Measurements from ENCODE around the gene PNISR. TPM values are rescaled to one million over a fixed set of nuclear protein-coding genes. Genes with fewer than 3 reads are reported as not detected.

Gene PNISR
- total and polyA plus RNA-seq, 2 of the 13 experiments (the other 11 are each of a cell fraction or from before 2014, with no cell fraction given) = 43.0 to 48.0 TPM

GRCh38 chr6:99473730-99474129 lies 48.6 kb upstream of the PNISR start:
- in situ Hi-C loops (cut with HindIII; ENCODE audit: extremely low pct_ligation_motif_present, low pct_unique_long_range_greater_than_20kb) (no loop called here), intact Hi-C loops (cut with micrococcal nuclease; ENCODE audit: unreplicated experiment) (no loop called here)
- H3K27me3 ChIP-seq (ENCODE audit: control insufficient read depth in 1 of 2, insufficient read depth in 2 of 2, low read length in 2 of 2) = no peaks in the 10 kb centered on the region
- H4K20me1 ChIP-seq (ENCODE audit: insufficient read depth, low read length) = no peaks in the 10 kb centered on the region; the same call in 1 of the 2 replicates
- H3K27ac ChIP-seq (ENCODE audit: extremely low read length, insufficient read depth, low read length) = no peak overlapping the region
- ATAC-seq = no peak
- no TSS peak for BruUV-seq (replicated peaks)
- H3K9ac ChIP-seq (ENCODE audit: insufficient read depth, low read depth, low read length) = no peak overlapping the region
- ChIA-PET CTCF (ENCODE audit: low intra/inter-chr PET ratio, low total read pairs) (no interaction called here), POLR2A (no interaction called here)
- no peaks in the 10 kb centered on the region for H3K79me2 ChIP-seq (ENCODE audit: insufficient read depth, low read length)
- TF ChIP-seq, protein P1, sequence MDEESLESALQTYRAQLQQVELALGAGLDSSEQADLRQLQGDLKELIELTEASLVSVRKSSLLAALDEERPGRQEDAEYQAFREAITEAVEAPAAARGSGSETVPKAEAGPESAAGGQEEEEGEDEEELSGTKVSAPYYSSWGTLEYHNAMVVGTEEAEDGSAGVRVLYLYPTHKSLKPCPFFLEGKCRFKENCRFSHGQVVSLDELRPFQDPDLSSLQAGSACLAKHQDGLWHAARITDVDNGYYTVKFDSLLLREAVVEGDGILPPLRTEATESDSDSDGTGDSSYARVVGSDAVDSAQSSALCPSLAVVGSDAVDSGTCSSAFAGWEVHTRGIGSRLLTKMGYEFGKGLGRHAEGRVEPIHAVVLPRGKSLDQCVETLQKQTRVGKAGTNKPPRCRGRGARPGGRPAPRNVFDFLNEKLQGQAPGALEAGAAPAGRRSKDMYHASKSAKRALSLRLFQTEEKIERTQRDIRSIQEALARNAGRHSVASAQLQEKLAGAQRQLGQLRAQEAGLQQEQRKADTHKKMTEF (CRISPR knock-in tag; IDR thresholded peaks at IDR 0.05) = no peak
- TF ChIP-seq EZH2 (conservative IDR thresholded peaks at IDR 0.05; ENCODE audit: low read depth, low read length) (no peak), ZNF879 (CRISPR knock-in tag; IDR thresholded peaks at IDR 0.05) (no peak), ZNF709 (CRISPR knock-in tag; IDR thresholded peaks at IDR 0.05) (no peak), ZNF235 (CRISPR knock-in tag; IDR thresholded peaks at IDR 0.05; ENCODE audit: borderline replicate concordance) (no peak), TFDP1 (CRISPR knock-in tag; IDR thresholded peaks at IDR 0.05; ENCODE audit: borderline replicate concordance) (no peak), HNF1B (CRISPR knock-in tag; IDR thresholded peaks at IDR 0.05) (no peak)
- peaks cover 4 to 16% of the 10 kb centered on the region in 2 experiments; a peak in 3 of 5 replicates for H3K36me3 ChIP-seq (replicated peaks in 1 of 2; ENCODE audit: control insufficient read depth in 1 of 2, insufficient read depth in 2 of 2, low read length in 2 of 2)
- H3K4me3 ChIP-seq (replicated peaks in 1 of 3; ENCODE audit: insufficient read depth in 1 of 3, low read depth in 2 of 3, low read length in 3 of 3) = no peak overlapping the region
- no peaks in the 10 kb centered on the region for H3K4me1 ChIP-seq (ENCODE audit: insufficient read depth, low read length)
- no peak overlapping the region for H2AFZ ChIP-seq (ENCODE audit: low read length)
- H3K9me3 ChIP-seq (ENCODE audit: low read length) = no peaks in the 10 kb centered on the region
- FAIRE-seq = no peak
- DNase-seq (ENCODE audit: low spot score) = no peak
- H3K4me2 ChIP-seq (ENCODE audit: low read depth, low read length) = no peak overlapping the region

Data from HepG2 (cell line).